ENCODE data around the gene ZACN.

- TF ChIP-seq POLR2AphosphoS5 (IDR thresholded peaks at IDR 0.05; ENCODE audit: borderline replicate concordance, low read depth, low read length) (no peak; the same call in 1 of the 2 replicates), EZH2 (IDR thresholded peaks at IDR 0.05) (no peak)
Observed at GRCh38 chr17:76082326-76083251, 3.6 kb downstream of the ZACN start.

Measured in SK-N-MC (cell line).